GM18499 (cell line): ENCODE data around the gene ATP2C2.
"Not testable (repeated sequence)": the region's sequence is repeated elsewhere in the genome, so short reads cannot be mapped to it uniquely, and the experiment has no call there.

Source experiments
- ATAC-seq: cut with Tn5 transposase; IDR thresholded peaks from one replicate; pipeline ENCODE4 v1.9.1; 2021; ENCODE audit warnings: moderate number of reproducible peaks; ENCODE audit not compliant: insufficient read depth, unreplicated experiment

The ATP2C2 gene

DNA sequence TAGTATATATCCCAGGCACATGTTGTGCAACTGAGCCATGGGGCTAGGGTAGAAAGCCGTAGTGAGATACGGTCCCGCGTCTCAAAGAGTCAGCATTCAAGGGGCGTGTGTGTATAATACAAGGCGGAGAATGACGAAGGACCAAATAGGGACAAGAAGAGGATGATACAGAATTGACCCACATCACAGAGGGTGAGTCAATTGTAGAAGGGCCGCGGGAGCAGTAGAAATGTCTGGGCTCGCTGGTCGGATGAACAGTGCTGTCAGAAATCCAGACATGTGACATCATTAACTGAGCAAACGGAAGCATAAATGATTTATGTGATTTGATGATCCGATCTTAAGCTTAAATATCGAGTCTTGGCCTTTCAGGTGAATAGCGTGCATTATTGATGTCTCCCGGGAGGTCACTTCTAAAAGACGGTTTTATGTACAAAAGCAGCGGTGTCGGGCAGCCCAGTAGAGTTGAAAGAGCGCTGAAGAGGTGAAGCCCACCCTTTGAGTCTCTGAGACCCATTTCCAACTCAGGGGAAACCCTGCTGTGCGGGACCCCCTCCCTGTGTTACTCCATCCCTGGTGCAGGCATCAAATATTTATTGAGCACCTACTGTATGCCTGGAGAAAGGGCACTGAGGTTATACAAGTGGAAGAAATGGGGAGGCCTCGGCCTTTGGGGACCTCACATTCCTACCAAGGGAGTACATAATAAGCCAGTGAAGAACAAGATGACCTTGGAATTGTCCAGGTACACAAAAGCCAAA, 45.1 kb downstream of the ATP2C2 start:
- ATAC-seq, result no peak

DNA sequence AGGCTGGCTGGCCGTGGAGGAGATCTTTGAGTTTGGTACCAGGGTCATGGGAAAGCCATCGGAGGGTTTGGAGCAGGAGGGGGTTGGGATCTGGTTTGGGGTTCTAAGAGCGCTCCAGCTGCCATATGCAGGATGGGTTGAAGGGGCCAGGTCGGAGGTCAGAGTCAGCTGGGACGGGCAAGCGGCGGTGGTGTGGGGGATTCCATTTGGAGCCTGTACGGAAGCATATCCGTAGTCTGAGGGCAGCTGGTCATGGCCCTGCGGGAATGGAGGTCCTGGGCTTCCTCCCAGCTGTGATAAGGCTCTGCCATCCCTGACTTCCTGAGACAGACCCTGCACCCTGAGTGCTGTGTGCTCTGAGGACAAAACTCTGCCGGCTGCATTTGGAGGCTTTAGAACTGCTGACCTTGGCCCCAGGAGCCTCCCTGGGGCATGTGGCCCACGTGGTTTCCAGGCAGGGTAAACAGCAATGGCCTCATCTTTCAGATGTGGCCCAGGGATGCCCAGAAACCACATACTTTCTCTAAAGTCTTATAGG, 46.5 kb downstream of the ATP2C2 start:
- ATAC-seq, result no peak

GRCh38 chr16:84416407-84417321, 48.3 kb downstream of the ATP2C2 start:
- ATAC-seq, result no peak

- ATAC-seq, result no peak
Observed at GRCh38 chr16:84418056-84418849, 49.9 kb downstream of the ATP2C2 start.

- no peak for ATAC-seq
Observed at GRCh38 chr16:84419730-84420129, 51.4 kb downstream of the ATP2C2 start.

GRCh38 chr16:84420556-84420955, 52.2 kb downstream of the ATP2C2 start:
- not testable (repeated sequence) for ATAC-seq

DNA sequence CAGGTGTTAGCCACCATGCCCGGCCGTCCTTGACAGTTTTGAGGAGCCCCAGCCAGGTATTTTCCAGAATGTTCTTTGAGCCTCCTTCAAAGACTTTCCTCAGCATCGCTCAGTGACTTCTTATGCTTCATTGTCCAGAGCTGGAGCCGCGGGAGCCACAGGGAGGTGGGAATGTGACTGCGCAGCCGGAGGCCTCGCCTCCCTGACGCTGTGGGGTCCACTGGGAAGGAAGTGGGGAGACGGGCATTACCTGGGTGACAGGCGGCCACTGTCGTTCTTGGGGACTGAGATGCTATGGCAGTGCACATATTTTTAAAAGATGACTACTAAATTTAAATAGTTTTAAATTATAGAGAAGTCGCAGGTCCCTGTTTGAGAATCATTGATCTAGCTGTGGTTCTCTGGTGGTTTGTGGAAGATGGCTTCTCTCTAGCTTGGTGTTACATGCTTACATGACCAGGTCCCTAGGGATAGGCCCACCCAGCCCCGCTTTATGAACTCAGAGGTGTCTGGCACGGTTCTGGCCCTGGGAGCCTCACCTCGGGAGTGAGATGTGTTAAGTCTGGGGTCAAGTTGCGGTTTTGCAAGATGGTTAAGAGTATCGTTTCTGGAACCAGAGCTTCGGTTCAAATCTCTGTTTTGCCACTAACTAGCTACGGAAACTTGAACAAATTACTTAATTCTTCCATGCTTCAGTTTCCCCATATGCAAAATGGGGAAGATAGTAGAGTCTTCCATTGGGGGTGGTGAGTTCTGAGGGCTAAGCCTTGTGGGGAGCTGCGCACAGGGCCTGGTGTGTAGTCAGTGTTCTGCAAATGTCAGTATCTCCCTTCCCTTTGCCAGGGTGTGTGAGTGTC, 53.0 kb downstream of the ATP2C2 start:
- ATAC-seq, result no peak

- ATAC-seq, result no peak
Observed at GRCh38 chr16:84421938-84422220, 53.5 kb downstream of the ATP2C2 start.

GRCh38 chr16:84423416-84423837, 55.1 kb downstream of the ATP2C2 start:
- ATAC-seq, result no peak

DNA sequence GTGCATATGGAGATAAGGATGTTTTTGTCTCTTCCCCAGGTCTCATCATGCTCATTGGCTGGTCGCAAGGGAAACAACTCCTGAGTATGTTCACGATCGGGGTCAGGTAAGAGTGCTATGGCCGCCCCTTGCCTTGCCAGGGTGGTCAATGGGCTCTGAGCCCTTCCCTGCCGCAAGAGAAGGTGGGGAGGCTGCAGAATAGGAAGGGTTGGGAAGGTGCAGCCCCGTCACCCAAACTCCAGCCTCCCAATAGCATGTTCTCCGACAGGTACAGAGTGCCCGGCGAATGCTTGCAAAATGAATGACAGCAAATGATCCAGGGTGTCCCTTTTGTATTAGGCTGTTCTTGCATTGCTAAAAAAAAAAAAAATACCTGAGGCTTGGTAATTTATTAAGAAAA, 57.4 kb downstream of the ATP2C2 start:
- no peak for ATAC-seq

DNA sequence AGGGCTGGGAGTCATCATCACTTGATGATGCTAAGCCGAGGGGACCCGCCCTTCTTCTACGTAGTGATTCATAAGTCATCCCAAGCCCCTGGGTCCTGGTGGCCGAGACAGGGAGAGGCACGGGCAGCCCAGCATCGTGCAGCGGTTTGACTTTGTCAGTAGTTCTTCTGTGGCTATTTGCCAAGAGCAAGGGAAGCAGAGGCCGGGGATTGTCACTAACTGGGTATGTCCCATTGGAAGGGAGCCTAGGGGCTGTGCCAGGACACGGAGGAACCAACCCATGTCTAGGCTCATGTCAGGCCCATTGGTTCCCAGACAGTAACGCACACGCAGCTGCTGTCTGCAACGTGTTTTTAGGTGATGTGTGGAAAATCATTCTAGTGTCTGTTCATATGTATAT, 58.5 kb downstream of the ATP2C2 start:
- no peak for ATAC-seq

DNA sequence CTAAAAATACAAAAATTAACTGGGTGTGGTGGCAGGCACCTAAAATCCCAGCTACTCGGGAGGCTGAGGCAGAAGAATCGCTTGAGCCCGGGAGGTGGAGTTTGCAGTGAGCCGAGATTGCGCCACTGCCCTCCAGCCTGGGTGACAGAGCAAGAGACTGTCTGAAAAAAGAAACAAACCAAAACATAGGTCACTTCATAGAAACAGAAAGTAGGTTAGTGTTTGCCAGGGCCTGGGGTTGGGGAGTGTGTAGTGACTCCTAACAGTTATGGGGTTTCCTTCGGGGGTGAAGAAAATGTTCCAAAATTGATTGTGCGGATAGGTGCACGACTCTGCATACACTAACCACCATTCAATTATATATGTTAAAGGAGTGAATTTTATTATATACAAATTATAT, 59.2 kb downstream of the ATP2C2 start:
- ATAC-seq, result no peak

- ATAC-seq, result no peak
Observed at GRCh38 chr16:84430860-84431259, 62.5 kb downstream of the ATP2C2 start.

DNA sequence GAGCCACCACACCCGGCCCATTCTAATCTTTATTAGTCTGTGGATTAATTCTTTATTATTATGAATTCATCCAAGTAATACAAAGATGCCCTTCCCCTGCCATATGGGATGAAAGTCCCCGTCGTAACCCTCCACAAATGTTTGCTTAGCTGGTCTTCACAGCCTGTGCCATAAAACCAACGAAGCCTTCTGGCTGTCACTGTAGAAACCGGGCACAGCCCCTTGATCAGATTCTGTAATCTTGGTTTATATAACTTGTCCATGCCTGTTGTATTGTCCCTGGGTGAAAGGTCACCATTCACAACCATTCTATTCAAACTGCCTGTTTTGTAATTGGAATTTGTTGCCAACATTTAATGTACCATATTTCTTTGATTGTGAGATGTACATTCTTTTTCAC, 66.5 kb downstream of the ATP2C2 start:
- ATAC-seq, result no peak

DNA sequence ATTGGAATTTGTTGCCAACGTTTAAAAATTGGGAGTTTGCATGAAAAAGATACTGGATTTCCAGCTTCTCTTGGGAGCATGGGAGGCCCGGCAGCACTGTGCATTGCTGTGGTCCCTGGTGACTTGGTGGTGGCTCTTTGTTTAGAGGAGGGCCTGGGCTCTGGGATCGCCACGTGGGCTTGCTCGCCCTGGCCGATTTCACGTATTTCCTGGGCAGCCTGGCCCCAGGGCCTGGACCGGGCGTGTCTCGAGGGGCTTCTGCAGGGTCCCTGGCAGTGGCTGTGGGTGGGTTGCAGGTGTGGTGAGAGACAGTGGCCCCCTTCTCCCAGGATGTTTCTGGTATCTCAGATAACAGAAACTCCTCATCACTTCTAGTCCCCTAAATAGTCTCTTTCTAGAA, 67.9 kb downstream of the ATP2C2 start:
- no peak for ATAC-seq

DNA sequence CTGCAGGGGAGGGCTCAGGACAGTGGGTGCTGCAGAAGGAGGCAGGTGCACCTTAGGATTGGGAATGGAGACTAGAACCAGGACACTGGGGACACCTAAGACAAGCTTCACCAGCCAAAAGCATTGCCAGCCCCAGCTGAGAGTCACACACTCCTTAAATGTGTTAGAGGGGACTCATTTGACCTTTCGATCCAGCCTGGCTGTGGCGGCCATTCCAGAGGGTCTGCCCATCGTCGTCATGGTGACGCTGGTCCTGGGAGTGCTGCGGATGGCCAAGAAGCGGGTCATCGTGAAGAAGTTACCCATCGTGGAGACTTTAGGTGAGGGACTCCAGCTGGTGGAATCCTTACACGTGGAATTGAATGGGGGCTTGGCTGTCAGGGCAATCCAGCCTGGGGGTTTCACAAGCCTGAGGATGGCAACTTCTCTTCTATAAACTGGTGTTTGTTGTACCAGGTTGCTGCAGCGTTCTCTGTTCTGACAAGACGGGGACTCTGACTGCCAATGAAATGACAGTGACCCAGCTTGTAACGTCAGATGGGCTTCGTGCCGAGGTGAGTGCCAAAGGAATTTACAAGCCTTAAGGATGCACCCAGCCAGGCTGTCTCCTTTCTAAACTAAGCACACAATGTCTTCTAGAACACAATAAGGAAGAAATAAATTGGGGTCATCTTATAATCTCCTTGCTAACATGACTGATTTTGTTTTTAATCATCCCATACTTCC, 70.8 kb downstream of the ATP2C2 start:
- ATAC-seq, result no peak

DNA sequence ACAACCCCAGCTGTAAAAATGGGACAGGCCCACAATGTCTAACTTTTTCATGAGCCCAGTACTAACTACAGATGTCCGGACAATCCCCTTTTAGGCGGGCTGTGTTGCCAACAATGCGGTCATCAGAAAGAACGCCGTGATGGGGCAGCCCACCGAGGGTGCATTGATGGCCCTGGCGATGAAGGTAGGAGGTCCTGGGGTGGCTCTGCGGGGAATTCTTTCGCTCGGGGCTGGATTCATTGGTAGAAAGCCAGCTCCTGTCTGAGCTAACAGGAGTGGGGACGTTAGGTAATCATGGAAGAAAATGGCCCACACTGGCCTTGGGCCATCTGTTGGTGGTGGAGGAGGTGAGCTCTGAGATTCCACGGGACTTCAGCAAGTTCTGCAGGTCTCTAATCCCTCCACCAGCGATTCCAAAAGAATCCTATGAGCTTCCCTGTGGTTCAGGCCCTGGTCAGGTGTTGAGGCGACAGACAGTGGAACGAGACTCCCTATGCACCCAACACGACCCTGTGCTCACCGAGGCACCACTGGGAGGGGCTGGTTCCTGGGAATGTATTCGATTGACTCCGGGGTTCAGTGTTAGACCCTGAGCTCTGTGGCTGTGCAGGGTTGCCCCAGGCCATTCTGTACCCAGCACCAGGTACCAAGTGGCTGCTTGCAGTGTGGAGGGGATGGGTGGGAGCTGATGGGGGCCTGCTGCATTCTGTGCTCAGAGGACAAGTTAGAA, 74.2 kb downstream of the ATP2C2 start:
- ATAC-seq, result no peak

DNA sequence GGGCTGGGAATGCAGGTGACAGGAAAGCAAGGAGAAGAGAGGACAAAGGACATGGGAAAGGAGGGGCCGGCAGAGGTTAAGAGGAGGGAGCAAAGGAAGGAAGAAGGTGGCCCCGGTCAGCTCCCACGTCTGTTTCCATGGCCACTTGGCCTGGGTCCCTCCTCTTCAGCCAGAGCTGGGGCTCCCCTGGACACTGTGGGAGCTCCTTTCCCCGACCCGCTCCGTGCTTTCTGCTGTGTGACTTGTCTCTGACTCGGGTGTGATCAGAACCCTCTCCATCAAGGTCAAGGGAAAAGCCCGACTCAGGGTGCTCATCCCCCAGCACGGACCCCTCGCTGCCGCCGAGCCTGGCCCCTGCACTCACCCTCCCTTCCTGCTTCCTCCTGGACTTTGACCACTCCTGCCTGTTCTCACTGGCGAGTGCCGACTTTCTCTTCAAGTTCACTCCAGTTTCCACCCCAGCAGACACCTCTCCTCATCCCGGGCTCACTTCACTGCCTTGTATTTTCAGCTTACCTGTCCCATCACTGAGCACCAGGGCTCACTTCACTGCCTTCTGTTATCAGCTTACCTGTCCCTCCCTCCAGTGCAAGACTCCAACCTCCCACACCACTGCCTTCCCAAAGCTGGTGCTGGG, 74.9 kb downstream of the ATP2C2 start:
- no peak for ATAC-seq
